ENCODE results near the gene RIPOR3. TPM values are rescaled to one million over a fixed set of nuclear protein-coding genes. Genes with fewer than 3 reads are reported as not detected.

Gene RIPOR3
- total RNA-seq, 1 experiment from 2014 or later: 0.46 TPM

DNA sequence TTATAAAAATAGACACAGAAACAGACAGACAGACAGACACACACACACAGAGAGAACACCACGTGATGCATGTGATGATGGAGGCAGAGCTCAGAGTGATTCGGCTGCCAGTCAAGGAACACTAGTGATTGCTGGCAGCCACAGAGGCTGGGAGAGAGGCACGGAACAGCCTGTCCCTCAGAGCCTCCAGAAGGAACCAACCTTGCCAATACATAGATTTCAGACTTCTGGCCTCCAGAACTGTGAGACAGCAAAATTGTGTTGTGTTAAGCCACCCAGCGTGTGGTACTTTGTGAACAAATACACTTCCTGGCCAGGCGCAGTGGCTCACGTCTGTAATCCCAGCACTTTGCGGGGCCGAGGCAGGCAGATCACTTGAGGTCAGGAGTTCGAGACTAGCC, 30.5 kb upstream of the RIPOR3 start:
- Histone ChIP-seq H3K18ac (ENCODE audit: insufficient read length, low read depth, low read length) (no peak overlapping the region), H3K27me3 (ENCODE audit: insufficient read depth, low read length) (no peaks in the 10 kb centered on the region), H4K91ac (ENCODE audit: insufficient read length, low read depth, low read length) (no peak overlapping the region), H3K23ac (ENCODE audit: insufficient read length, low read depth, low read length) (no peak overlapping the region), H2BK120ac (ENCODE audit: low read depth, low read length, poor library complexity, severe bottlenecking) (no peak overlapping the region), H2BK12ac (ENCODE audit: insufficient read length, low read depth, low read length) (no peak overlapping the region), H3K4me2 (ENCODE audit: insufficient read depth, insufficient read length, low read length) (no peak overlapping the region), H3T11ph (ENCODE audit: low read length) (no peak overlapping the region), H3K9me3 (ENCODE audit: control insufficient read depth, low read depth, low read length) (no peaks in the 10 kb centered on the region), H3K4me1 (ENCODE audit: insufficient read depth, low read length) (no peaks in the 10 kb centered on the region; the same call in 1 of the 2 replicates), H3K56ac (ENCODE audit: insufficient read length, low read depth, low read length) (no peak overlapping the region), H2BK15ac (ENCODE audit: low read depth, low read length) (no peak overlapping the region), H2AFZ (ENCODE audit: low read length) (no peak overlapping the region), H2AK5ac (ENCODE audit: insufficient read length, low read length) (no peak overlapping the region), H4K5ac (ENCODE audit: insufficient read length, low read depth, low read length) (no peak overlapping the region), H2BK5ac (ENCODE audit: insufficient read length, low read length) (no peak overlapping the region), H4K8ac (replicated peaks; ENCODE audit: insufficient read length, low read depth, low read length) (no peak overlapping the region), H3K14ac (ENCODE audit: insufficient read depth, low read length) (no peak overlapping the region), H3K27ac (ENCODE audit: insufficient read length, low read depth, low read length) (no peak overlapping the region), H3K23me2 (ENCODE audit: insufficient read length, low read depth, low read length, poor library complexity, severe bottlenecking) (no peaks in the 10 kb centered on the region), H3K79me2 (ENCODE audit: insufficient read depth, low read length) (no peaks in the 10 kb centered on the region), H4K20me1 (ENCODE audit: control insufficient read depth, insufficient read depth, insufficient read length) (no peaks in the 10 kb centered on the region), H3K79me1 (ENCODE audit: insufficient read depth, low read depth, low read length, poor library complexity, severe bottlenecking) (no peaks in the 10 kb centered on the region), H2BK20ac (ENCODE audit: low read depth, low read length, poor library complexity, severe bottlenecking) (no peak overlapping the region), H3K4ac (ENCODE audit: low read depth, low read length) (no peak overlapping the region), H3K9ac (ENCODE audit: extremely low read depth, insufficient read length, low read length) (no peak overlapping the region)
- H3K27ac Mint-ChIP-seq: peak overlapping the region in 1 of 3 experiments; percentile 17; a peak in 1 of 7 replicates
- H3K9me3 Mint-ChIP-seq: no peaks in the 10 kb centered on the region
- TF ChIP-seq, protein P1, sequence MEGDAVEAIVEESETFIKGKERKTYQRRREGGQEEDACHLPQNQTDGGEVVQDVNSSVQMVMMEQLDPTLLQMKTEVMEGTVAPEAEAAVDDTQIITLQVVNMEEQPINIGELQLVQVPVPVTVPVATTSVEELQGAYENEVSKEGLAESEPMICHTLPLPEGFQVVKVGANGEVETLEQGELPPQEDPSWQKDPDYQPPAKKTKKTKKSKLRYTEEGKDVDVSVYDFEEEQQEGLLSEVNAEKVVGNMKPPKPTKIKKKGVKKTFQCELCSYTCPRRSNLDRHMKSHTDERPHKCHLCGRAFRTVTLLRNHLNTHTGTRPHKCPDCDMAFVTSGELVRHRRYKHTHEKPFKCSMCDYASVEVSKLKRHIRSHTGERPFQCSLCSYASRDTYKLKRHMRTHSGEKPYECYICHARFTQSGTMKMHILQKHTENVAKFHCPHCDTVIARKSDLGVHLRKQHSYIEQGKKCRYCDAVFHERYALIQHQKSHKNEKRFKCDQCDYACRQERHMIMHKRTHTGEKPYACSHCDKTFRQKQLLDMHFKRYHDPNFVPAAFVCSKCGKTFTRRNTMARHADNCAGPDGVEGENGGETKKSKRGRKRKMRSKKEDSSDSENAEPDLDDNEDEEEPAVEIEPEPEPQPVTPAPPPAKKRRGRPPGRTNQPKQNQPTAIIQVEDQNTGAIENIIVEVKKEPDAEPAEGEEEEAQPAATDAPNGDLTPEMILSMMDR (conservative IDR thresholded peaks at IDR 0.05): no peak
- no peak overlapping the region for H3K4me3 Mint-ChIP-seq
- no peaks in the 10 kb centered on the region for H3K27me3 Mint-ChIP-seq (ENCODE audit: low read depth)
- H3K36me3 Mint-ChIP-seq (ENCODE audit: insufficient read depth in 1 of 3, low read depth in 3 of 3): no peaks in the 10 kb centered on the region; a peak in 1 of 7 replicates
- WGBS (ENCODE audit: extremely low coverage, insufficient read length, low lambda C conversion rate): no CpG with 5 or more reads among the region's 9 CpGs
- no peak for DNase-seq
- peaks cover 10 to 12% of the 10 kb centered on the region in 2 experiments for H3K4me1 Mint-ChIP-seq
